Astrocyte of the spinal cord (primary cell): ENCODE measurements around the gene LONRF3.
"Not testable (repeated sequence)": the region's sequence is repeated elsewhere in the genome, so short reads cannot be mapped to it uniquely, and the experiment has no call there.

Experiments used
- DNase-seq: peaks from one replicate; pipeline ENCODE4 v3.0.0; 2011; ENCODE audit warnings: low read depth, low spot score
- H3K4me3 ChIP-seq: 2 replicates; pipeline ENCODE4 v1.5.1; 2011; ENCODE audit warnings: low read depth, mild to moderate bottlenecking, low read length, moderate library complexity
- CTCF ChIP-seq: IDR thresholded peaks from 2 replicates; pipeline ENCODE4 v1.5.1; 2012; ENCODE audit warnings: low read depth, mild to moderate bottlenecking, low read length, inconsistent platforms
- in situ Hi-C: cut with HindIII; loops from 2 replicates; pipeline ENCODE4 v1.10.0; 2017; ENCODE audit warnings: low sequenced_read_pairs

The LONRF3 gene

DNA sequence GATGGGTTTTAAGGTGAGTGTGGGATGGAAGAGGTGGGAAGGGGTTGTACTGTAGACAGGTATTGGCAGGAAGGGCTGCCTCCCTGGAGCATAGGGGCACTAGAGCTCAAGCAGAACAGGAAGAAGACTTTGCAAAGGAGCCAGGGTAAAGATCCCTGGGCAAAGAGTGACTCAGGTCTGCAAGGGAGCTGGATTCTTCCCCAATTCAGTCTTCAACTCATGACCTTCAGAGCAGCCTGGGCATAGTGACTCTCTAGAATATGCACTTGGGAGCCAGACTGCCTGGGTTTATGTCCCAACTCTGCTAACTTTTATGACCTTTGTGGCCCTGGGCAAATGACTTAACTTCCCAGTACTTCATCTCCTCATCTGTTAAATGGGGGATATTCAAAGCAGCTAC is 4.0 kb downstream of the LONRF3 start:
- DNase-seq: no peak
- in situ Hi-C loops: no loop called here
- TF ChIP-seq CTCF: no peak
- no peak overlapping the region for H3K4me3 ChIP-seq

DNA sequence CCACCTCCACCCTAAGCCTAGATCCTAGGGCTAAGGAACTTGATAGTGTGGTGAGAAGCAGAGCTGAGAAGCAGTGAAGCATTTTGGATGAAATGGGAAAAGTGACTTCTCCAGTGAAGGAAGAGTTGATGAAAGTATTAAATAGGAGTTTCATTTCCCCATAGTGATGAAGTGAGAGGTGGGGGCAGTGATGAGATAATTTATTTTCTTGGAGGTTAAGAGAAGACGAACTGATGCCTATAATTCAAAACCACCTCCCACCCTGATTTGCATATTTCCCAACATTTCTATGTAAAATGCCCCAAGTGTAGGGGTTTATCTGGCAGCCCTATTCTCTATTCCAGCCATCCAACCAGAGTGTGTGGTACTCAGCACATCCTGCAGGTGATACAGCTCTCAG is 6.3 kb downstream of the LONRF3 start:
- no peak for TF ChIP-seq CTCF
- H3K4me3 ChIP-seq: no peak overlapping the region
- in situ Hi-C loops: no loop called here
- no peak for DNase-seq

DNA sequence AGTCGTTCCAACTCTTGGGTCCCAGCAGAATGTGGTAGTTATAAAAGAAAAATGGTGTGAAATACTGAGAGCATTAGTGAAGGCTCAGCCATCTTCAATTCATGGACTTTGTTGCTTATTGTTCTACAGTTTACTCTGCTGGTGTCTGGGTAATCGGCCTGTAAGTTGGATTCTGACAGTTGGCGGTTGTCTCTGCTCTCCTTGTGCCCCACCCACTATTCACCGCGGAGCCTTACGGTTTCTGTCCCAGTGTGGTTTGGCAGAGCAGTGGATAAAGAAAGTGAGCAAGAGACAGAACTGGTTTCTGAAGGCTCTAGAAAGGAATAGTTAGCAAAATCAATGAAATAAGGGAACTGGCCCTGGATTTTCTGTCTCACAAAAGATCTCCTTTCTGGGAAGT is 9.1 kb downstream of the LONRF3 start:
- DNase-seq: no peak
- no peak for TF ChIP-seq CTCF
- H3K4me3 ChIP-seq: no peak overlapping the region
- in situ Hi-C loops: no loop called here

DNA sequence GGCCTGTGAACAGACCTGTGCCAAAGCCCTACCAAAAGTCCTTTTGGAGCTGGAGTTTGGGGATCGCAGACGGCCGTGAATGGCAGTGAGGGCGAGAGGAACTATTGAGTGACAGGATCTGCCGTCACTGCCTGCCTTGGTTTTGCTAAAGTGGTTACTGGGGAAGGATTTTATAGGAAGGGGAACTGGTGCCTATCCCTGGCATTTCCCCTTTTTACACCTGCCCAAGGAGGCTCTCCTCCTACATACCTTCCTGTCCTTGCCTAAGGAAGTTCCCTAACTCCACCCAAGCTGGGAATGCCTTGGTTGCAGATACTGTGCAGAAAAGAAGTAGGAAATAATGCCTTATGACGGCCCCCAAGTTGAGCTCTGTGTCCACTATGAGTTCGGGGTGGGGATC is 14.5 kb downstream of the LONRF3 start:
- no peak overlapping the region for H3K4me3 ChIP-seq
- no peak for TF ChIP-seq CTCF
- in situ Hi-C loops: no loop called here
- no peak for DNase-seq

GRCh38 chrX:118989886-118990285 is 15.5 kb downstream of the LONRF3 start:
- in situ Hi-C loops: no loop called here
- DNase-seq: no peak
- no peak overlapping the region for H3K4me3 ChIP-seq
- no peak for TF ChIP-seq CTCF

DNA sequence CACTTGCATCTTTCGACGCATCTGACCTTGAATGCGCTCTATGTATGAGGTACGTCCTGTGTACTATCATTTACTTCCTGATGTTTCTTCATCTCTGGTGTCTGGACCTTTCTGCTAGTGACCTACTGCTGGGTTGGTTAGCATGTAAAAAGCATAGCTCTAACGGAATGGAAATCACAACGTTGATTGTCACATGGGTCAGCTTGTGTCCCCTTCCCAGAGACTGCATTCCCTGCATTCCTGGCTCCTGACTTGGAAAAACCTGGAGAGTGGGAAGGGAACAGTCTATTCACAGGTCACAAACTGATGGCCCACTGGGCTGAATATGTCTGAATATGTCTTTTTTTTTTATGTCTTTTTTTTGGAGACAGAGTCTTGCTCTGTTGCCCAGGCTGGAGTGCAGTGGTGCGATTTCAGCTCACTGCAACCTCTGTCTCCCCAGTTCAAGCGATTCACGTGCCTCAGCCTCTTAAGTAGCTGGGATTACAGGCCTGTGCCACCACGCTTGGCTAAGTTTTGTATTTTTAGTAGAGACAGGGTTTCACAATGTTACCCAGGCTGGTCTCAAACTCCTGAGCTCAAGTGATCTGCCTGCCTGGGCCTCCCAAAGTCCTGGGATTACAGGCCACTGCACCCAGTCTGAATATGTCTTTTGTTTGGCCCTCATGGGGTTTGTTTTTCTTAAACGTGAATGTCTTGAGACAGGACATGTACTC is 16.3 kb downstream of the LONRF3 start:
- no peak for DNase-seq
- H3K4me3 ChIP-seq: no peak overlapping the region
- in situ Hi-C loops: no loop called here
- TF ChIP-seq CTCF: no peak

DNA sequence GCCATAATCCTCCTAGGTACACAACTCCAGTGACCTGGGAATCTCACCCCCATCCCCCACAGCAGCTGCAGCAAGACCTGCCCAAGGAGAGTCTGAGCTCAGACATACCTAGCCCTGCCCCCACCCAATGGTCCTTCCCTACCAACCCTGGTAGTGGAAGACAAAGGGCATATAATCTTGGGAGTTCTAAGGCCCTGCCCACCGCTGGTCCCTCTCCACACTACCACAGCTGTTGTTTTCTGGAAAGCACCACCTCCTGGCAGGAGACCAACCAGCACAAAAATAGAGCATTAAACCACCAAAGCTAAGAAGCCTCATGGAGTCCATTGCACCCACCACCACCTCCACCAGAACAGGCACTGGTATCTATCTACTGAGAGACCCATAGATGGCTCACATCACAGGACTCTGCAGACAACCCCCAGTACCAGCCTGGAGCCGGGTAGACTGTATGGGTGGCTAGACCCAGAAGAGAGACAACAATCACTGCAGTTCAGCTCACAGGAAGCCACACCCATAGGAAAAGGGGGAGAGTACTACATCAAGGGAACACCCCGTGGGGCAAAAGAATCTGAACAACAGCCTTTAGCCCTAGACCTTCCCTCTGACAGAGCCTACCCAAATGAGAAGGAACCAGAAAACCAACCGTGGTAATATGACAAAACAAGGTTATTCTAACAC is 18.2 kb downstream of the LONRF3 start:
- in situ Hi-C loops, DNase-seq, H3K4me3 ChIP-seq: not testable (repeated sequence)
